Superior temporal gyrus (tissue), 1 donor: Measurements from ENCODE around the gene TBC1D2.
"Not testable (repeated sequence)": the region's sequence is repeated elsewhere in the genome, so short reads cannot be mapped to it uniquely, and the experiment has no call there.

Source experiments
- DNase-seq: peaks from one replicate; pipeline ENCODE4 v3.0.0-alpha.2; 2016; ENCODE audit errors: extremely low spot score

The TBC1D2 gene

DNA sequence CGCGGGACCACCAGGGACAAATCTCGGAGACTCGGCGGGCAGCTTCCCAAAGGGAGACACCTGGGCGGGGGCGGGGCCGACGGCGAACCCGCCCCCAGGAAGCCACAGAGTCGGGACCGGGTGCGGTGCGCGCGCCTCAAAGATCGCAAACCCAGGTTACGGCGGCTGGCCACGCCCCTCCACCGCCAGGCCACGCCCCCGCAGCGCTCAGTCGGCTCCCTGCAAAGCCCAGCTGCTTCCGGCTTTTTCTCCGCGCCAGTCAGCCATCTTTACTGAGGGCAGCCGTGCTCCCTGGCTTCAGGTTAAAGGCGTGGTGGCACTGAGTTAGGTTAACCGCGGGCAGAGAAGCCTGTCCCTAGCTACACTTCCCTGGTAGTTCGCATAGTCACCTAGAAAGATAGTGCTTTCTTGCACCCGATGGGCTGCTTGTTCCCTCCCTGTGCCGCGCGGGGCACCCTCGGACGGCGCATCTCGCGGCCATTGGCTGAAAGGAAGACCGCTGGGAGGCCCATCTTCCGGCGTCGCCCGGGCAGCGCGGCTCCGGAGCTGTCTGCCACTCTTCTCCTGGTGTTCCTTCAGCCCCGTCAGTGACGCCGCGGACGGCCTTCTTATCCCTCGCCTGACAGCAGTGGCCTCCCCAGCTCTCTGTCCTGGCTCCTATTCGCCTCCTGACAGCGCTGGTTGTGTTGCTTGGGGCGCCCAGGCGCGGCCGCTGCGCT is at the start of gene TBC1D2:
Gene TBC1D2 (minus strand): TSS at position 72 of the 719 bp plus-strand sequence. CDS start 108 bp downstream, outside the sequence.
- DNase-seq = peak; percentile 96

- no peak for DNase-seq
Measured at GRCh38 chr9:98304381-98304780, 48.9 kb upstream of the TBC1D2 start.

- no peak for DNase-seq
Measured at GRCh38 chr9:98303633-98304125, 48.2 kb upstream of the TBC1D2 start.

DNA sequence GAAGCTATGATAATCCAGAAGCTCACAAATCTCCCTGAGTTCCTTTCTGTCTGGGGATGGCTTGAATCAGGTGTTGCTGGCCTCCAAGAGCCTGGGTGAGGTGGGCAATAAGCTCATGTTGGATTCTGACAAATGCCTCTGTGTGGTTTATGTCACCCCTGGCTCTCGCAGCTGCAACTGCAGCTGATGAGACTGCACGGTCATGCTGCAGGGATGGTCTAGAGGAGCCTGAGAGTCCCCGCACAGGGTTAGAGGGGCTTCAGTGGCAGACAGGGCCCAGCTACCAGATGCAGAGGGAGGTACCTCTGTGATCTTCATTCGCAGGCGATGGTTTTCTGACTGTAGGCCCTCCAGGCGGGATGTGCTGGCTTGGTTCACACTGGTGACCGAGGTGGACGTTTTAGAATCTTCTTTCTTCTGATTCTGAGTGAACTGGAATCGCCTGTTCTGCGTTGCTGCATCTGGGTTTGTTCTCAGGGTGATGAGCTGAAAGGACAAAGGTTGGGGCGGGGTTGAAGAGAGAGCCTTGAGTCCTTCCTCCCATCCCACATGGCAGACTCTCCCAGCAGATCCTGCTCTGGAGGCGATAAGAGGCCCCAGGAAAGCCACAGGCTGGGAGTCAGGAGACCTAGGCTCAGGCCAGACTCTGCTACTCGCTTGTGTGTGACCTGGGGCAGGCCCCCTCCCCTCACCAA is 47.6 kb upstream of the TBC1D2 start:
- DNase-seq = no peak

GRCh38 chr9:98302150-98302549 is 46.7 kb upstream of the TBC1D2 start:
- DNase-seq = no peak

DNA sequence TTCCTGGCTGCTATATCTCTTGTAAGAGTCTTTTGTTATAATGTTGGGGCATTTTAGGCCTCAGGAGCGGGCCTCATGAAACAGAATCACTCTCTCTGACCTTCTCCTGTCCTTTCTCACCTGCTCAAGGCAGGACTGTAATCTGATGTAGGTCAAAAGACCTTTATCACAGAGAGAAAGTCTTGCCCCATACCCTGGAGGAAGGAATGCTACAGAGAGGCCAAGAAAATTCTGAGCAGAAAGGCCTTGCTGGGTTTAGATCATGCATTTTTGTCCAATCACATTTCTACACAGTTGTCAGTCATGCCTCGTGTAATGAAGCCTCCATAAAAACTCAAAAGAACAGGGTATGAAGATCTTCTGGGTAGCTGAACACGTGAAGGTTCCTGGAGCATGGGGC is 45.2 kb upstream of the TBC1D2 start:
- no peak for DNase-seq

DNA sequence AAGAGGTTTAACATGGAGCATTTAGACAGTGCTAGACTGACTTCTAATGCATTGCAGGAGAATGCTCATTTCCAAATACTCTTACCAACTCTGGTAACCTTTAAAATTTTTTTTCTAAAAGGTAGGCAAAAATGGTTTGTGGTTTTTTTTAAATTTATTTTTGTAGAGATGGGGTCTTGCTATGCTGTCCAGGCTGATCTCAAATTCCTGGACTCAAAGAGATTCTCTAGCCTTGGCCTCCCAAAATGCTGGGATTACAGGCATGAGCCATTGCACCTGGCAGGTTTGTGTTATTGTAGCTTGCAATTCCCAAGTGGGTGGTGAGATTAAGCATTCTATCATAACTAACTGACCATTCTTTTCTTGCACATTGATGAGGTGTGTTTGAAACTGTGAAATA is 43.0 kb upstream of the TBC1D2 start:
- DNase-seq = no peak

DNA sequence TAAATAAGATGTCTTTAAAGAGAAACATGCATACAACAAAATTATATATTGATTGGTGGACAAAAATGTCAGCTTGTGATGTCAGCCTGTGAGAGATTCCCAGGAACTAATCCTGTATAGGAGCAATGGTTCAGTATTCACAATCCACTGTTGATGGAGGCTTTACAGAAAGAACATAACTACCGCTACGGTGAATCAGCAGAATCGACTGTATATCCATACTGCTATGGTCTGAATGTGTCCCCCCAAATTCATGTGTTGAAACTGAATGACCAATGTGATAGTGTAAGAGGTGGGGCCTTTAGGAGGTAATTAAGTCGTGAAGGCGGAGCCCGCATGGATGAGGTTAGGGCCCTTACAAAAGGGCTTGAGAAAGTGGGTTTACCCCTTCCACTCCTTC is 40.4 kb upstream of the TBC1D2 start:
- DNase-seq = no peak

DNA sequence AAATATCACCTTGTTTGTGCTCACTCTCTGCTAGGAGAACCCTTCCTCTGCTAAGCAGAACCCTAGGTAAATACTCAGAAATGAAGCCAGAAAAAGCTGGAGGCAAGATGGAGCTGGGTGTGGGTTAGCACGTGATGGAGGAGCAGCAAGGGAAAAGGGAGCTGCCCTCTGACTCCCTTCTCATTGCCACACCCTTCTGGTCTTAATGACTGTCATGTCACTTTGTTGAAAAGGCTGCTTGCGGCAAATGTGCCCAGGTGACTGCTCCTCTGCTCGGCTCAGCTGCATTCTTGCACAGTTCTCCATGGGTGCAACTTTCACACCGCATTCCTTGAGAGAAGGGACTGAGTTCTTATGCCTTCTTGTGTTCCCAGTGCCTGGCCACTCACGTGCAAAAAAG is 36.4 kb upstream of the TBC1D2 start:
- no peak for DNase-seq

DNA sequence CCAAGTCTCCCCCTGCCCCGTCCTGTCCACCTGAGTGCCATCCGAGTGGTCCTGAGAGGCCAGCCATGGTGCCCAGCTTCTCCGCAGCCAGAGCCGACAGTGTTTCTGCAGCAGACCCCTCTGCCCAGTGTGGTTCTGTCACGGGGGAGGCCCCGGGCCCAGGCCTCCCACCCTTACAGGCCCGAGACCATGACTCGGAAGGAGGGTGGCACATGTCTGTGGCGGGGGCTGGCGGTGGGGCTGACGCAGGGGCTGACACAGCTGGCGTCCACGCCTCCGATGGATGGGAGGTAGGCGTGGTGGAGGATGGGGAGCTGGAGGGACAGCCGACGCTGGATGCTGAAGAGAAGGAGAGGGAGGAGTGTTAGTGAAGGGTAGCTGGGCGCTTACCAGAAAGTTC is 35.0 kb upstream of the TBC1D2 start:
- no peak for DNase-seq

DNA sequence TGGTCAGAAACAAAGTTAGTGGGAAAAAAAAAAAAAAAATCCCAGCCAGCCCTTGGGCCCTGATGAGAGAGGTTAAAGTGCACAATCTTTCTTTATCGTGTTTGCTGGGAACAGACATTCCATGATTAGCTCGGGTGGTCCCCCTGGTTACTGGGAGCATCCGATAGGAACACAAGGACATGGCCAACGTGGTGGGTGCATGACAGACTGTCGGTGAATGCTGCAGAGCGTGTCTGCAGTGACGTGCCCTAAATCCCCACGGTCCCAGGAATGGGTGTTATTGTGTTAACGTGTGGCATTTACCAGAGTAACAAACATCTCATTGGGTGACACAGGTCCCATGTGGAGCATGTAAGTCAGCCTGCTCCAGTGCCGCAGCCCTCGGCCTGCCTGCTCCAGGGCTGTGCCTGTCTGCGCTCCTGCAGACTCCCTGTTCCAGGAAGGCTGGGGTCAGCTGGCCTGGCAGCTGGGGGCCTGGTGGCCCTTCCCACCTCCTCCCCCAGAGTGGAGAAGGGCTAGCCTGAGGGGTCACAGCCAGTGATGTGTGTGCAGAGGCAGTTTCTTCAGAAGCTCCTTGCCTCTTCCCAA is 34.3 kb upstream of the TBC1D2 start:
- no peak for DNase-seq

GRCh38 chr9:98288881-98289280 is 33.4 kb upstream of the TBC1D2 start:
- DNase-seq = no peak

- no peak for DNase-seq
Measured at GRCh38 chr9:98287384-98287783, 31.9 kb upstream of the TBC1D2 start.

DNA sequence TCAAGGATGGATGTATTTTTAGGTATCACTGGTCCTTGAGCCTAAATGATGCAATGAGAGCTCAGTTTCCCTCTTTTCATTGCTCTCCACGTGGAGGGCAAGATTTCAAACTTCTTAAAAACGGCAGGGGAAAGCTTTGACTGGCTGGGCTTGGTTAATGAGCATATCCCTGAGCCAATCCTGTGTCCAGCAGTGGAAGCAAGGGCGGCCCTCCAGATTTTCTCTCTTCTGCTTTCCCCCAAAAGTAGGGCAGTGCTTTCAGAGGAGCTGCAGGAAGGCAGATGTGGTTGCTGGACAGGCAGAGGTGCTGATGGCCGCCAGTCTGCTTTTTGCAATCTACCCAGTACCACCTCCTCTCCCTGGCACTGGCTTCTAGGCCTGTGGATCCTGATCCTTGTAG is 30.0 kb upstream of the TBC1D2 start:
- peak; percentile 37 for DNase-seq

DNA sequence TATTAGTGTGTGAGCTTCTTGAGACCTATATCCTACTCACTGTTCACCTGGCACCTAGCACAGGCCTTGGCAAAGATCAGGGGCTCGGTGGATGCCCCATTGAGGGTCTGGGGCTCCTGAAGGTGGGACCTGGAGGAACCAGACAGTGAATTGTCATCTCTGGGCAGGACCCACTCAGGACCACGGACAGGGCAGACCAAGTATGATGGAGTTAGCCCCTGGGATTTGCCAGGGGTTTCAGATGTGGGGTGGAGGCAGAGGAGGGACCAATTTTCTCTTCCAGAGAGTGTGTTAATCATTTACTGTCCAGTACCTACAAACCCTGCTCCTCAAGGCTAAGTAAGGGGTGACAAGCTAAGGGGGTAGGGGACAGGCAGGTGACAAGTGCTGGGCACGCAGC is 29.3 kb upstream of the TBC1D2 start:
- DNase-seq = no peak

GRCh38 chr9:98283143-98283542 is 27.7 kb upstream of the TBC1D2 start:
- not testable (repeated sequence) for DNase-seq

GRCh38 chr9:98281281-98281680 is 25.8 kb upstream of the TBC1D2 start:
- no peak for DNase-seq

DNA sequence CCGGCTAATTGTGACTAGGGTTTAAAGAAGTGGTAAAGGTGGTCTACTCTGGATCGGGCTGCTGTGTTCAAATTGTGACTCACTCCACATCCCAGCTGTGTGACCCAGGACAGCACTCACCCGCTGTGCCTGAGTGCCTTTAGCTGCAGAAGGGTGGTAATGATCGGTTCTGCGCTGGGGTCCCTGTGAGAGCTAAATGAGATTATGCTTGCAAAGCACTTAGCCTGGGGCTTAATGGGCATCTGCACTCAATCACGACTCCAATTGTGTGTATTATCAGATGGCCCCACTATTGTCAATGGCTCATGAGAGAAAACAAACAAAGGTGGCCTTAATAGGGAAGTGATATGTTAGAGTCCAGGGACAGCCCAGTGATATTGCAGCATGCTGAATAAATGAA is 25.1 kb upstream of the TBC1D2 start:
- no peak for DNase-seq

GRCh38 chr9:98280162-98280561 is 24.7 kb upstream of the TBC1D2 start:
- no peak for DNase-seq

DNA sequence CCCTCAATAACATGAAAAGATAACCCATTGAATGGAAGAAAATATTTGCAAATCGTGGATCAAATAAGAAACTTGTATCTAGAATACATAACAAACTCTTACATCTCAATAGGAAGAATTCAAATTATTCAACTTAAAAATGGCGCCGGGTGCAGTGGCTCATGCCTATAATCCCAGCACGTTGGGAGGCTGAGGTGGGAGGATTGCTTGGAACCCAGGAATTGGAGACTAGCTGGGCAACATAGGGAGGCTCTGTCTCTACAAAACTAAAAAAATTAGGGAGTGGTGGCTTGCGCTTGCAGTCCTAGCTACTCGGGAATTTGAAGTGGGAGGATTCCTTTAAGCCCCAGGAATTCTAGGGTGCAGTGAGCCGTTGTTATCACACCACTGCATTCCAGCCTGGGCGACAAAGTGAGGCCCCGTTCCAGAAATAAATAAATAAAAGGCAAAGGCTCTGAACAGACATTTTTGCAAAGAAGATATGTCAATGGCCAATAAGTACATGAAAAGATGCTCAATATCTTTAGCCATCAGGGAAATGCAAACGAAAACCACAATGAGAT is 21.5 kb upstream of the TBC1D2 start:
- no peak for DNase-seq

- no peak for DNase-seq
Measured at GRCh38 chr9:98275159-98275558, 19.7 kb upstream of the TBC1D2 start.

GRCh38 chr9:98272083-98272482 is 16.6 kb upstream of the TBC1D2 start:
- DNase-seq = no peak

DNA sequence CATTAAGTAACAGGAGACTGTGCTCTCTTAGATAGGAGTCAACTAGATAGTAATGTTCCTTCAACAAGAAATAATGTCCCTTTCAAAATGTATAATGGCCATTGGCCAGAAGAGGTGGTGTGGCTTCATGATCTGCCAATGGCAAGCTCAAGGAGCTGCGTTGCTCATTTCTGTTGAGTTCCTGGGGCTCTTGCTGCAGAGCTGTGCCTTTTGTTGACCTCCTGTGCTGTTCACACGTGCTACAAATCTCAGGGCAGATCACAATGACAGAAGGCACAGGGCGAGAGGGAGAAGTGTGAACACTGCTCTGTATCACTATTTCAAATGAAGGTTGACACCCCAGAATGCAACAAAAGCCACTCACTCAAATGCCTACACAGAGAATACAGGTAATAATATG is 16.0 kb upstream of the TBC1D2 start:
- no peak for DNase-seq
